Bronchus fibroblast of lung (primary cell): ENCODE results near the gene CALM3. TPM values are rescaled to one million over a fixed set of nuclear protein-coding genes. Genes with fewer than 3 reads are reported as not detected.

Source experiments
- total RNA-seq: library from RNA; depleted of rRNA; stranded (reverse); fragments of >200 nt; gene quantifications from 2 replicates; pipeline ENCODE4 v1.2.3, GENCODE V29; 2015

The CALM3 gene
- total RNA-seq, result 259 and 274 TPM in 2 replicates

GRCh38 chr19:46601318-46602224 lies at the start of gene CALM3:
Gene CALM3, plus strand, starts transcription at chr19:46601330. Its CDS starts 105 bp downstream, at chr19:46601435.

DNA sequence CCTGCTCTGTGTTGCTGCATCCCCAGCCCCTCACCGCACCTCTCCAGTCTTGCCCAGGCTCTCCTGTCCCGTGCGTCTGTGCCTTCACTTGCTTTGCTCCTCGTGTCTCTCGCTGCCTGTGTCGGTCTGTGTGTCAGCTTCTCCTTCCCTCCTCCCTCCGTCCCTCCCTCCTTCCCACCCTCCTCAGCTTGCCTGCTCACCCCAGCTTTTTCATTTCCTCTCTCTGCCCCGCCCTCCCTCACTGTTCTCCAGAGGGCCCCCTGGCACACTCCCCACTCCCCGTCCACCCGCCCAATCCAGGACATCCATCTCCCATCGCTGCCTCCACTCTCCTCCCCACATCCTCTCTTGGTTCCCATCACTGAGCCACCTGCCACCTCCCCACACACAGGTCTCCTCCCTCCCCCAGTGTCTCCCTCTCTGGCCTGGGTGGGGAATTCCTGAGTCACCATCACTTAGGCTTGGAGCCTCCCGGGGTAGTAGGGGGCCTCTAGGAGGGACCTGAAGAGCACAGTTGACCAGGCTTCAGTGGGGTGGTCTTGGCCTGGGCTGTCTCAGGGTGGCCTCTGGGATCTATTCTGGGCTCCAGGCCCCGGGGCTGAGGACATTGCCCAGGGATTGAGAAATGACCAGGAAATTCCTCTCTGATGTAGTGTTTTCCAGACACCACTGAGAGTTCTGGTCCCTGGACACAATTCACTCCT lies 24.0 kb downstream of the CALM3 start, which contains the start of gene PTGIR:
Gene PTGIR, minus strand, starts transcription at position 132 of the 704 bp plus-strand sequence. CDS start 864 bp downstream, outside the sequence.

GRCh38 chr19:46635920-46636761 lies 35.0 kb downstream of the CALM3 start, which contains the start of gene GNG8:
Gene GNG8, minus strand, starts transcription at chr19:46636202. Its CDS starts 1,520 bp downstream, at chr19:46634682.

Other genes starting within 250 kb of the CALM3 start
- 28.2 and 30.1 TPM in 2 replicates for gene CCDC8, start 187.8 kb upstream of the CALM3 start, total RNA-seq
- 0.15 and 0.50 TPM in 2 replicates for gene PNMA8C, start 172.4 kb upstream of the CALM3 start, total RNA-seq
- gene PNMA8A, start 129.8 kb upstream of the CALM3 start, total RNA-seq, result 3.7 and 3.9 TPM in 2 replicates
- gene PNMA8B, start 105.5 kb upstream of the CALM3 start, total RNA-seq, result 0.67 and 0.74 TPM in 2 replicates
- 7.6 and 9.1 TPM in 2 replicates for gene PTGIR, start 23.8 kb downstream of the CALM3 start, total RNA-seq
- not detected in 2 replicates for gene GNG8, start 34.9 kb downstream of the CALM3 start, total RNA-seq
- gene DACT3, start 59.9 kb downstream of the CALM3 start, total RNA-seq, result 0.89 and 1.8 TPM in 2 replicates
- gene PRKD2, start 115.8 kb downstream of the CALM3 start, total RNA-seq, result 15.8 and 17.8 TPM in 2 replicates
- gene FKRP, start 144.7 kb downstream of the CALM3 start, total RNA-seq, result 19.5 and 29.6 TPM in 2 replicates
- 65.7 and 76.3 TPM in 2 replicates for gene STRN4, start 145.1 kb downstream of the CALM3 start, total RNA-seq
- gene SLC1A5, start 187.3 kb downstream of the CALM3 start, total RNA-seq, result 282 and 284 TPM in 2 replicates
- 280 and 286 TPM in 2 replicates for gene AP2S1, start 249.5 kb downstream of the CALM3 start, total RNA-seq